HepG2 (cell line): ENCODE results near the gene CASKIN2. TPM values are rescaled to one million over a fixed set of nuclear protein-coding genes. Genes with fewer than 3 reads are reported as not detected.

Source experiments
- FUBP1 ChIP-seq: sonication (generic); formaldehyde crosslinking; IDR thresholded peaks from 2 replicates; pipeline ENCODE4 v1.5.1; 2020; ENCODE audit warnings: missing genetic modification reagents, mild to moderate bottlenecking, borderline replicate concordance
- GATAD1 ChIP-seq: IDR thresholded peaks from 2 replicates; pipeline ENCODE4 v1.6.1; 2016; ENCODE audit warnings: missing genetic modification reagents, missing compliant biosample characterization
- HMG20A ChIP-seq: IDR thresholded peaks from 2 replicates; pipeline ENCODE4 v1.6.1; 2016; ENCODE audit warnings: borderline replicate concordance
- HNRNPL ChIP-seq: fragments of 200-400 bp; formaldehyde crosslinking; IDR thresholded peaks from 2 replicates; pipeline ENCODE4 v1.6.1; 2017; ENCODE audit warnings: mild to moderate bottlenecking, low read depth, low read length
- HOXA7 ChIP-seq: sonication (generic); formaldehyde crosslinking; IDR thresholded peaks from 2 replicates; pipeline ENCODE4 v1.8.1; 2022; ENCODE audit warnings: mild to moderate bottlenecking, missing genetic modification reagents, moderate library complexity
- NFRKB ChIP-seq: fragments of 450-650 bp; IDR thresholded peaks from 2 replicates; pipeline ENCODE4 v1.6.1; 2017
- PAWR ChIP-seq: sonication (generic); formaldehyde crosslinking; IDR thresholded peaks from 2 replicates; pipeline ENCODE4 v1.4.0; 2020; ENCODE audit warnings: missing genetic modification reagents, mild to moderate bottlenecking, borderline replicate concordance
- SOX6 ChIP-seq, 2 experiments: fragments of 450-650 bp in 1 of 2; sonication (generic) in 1 of 2; formaldehyde crosslinking in 1 of 2; IDR thresholded peaks; 2 replicates each; pipeline versions ENCODE4 v1.4.0 to v1.6.1; 2017 to 2020; ENCODE audit warnings: antibody characterized with exemption in 1 of 2, mild to moderate bottlenecking in 1 of 2, missing genetic modification reagents in 1 of 2
- ZBTB4 ChIP-seq: sonication (generic); formaldehyde crosslinking; IDR thresholded peaks from 2 replicates; pipeline ENCODE4 v1.4.0; 2020; ENCODE audit warnings: missing genetic modification reagents, mild to moderate bottlenecking, borderline replicate concordance
- ZNF318 ChIP-seq: sonication (generic); formaldehyde crosslinking; IDR thresholded peaks from 2 replicates; pipeline ENCODE4 v1.4.0; 2020; ENCODE audit warnings: mild to moderate bottlenecking, missing genetic modification reagents
- ZNF547 ChIP-seq: sonication (generic); formaldehyde crosslinking; IDR thresholded peaks from 2 replicates; pipeline ENCODE4 v1.5.1; 2020; ENCODE audit warnings: mild to moderate bottlenecking, missing genetic modification reagents
- ZNF652 ChIP-seq: IDR thresholded peaks from 2 replicates; pipeline ENCODE4 v1.6.1; 2016; ENCODE audit warnings: low read depth, borderline replicate concordance
- polyA plus RNA-seq, 8 experiments: library from polyadenylated mRNA; depleted of rRNA in 3 of 8; stranded (reverse) in 7 of 8; unstranded in 1 of 8; fragments of >200 nt; fragmentation: Illumina TruSeq in 4 of 8; extraction: Trizol in 4 of 8; gene quantifications; 2 replicates each; pipeline versions ENCODE4 v1.2.1 to v1.2.3, GENCODE V29; 2011 to 2016; ENCODE audit warnings: low read depth in 4 of 8, missing spikeins in 1 of 8, mixed read lengths in 1 of 8; ENCODE audit not compliant: insufficient read depth in 1 of 8
- total RNA-seq, 5 experiments: library from RNA; depleted of rRNA; stranded (reverse); fragments of >200 nt; fragmentation: Illumina TruSeq; extraction: Trizol; gene quantifications; 2 replicates each; pipeline ENCODE4 v1.2.3, GENCODE V29; 2016; ENCODE audit warnings: low read depth in 1 of 5
- TF ChIP-seq, protein P1 (sequence below): sonication (generic); formaldehyde crosslinking; IDR thresholded peaks from 2 replicates; pipeline ENCODE4 v1.5.0; 2020; ENCODE audit warnings: mild to moderate bottlenecking, low read depth, missing genetic modification reagents, borderline replicate concordance
- TF ChIP-seq, protein P2 (sequence below): sonication (generic); formaldehyde crosslinking; IDR thresholded peaks from 2 replicates; pipeline ENCODE4 v1.4.0; 2020; ENCODE audit warnings: mild to moderate bottlenecking, missing genetic modification reagents

CASKIN2 gene
- total and polyA plus RNA-seq, 2 of the 13 experiments (the other 11 are each of a cell fraction or from before 2014, with no cell fraction given), result 5.2 to 7.8 TPM

GRCh38 chr17:75516619-75517296, 1.4 kb upstream of the CASKIN2 start (continued):
- TF ChIP-seq ZBTB4 (CRISPR knock-in tag) (no peak), ZNF318 (no peak), GATAD1 (0 out of 2 replicates have a peak, but pooled peaks have one; percentile 12), PAWR (CRISPR knock-in tag) (no peak), ZNF652 (CRISPR knock-in tag) (no peak), FUBP1 (no peak), HOXA7 (0 out of 2 replicates have a peak, but pooled peaks have one; percentile 10), HMG20A (no peak), SOX6 (IDR thresholded peaks at IDR 0.05) (no peak), SOX6 (CRISPR knock-in tag; IDR thresholded peaks at IDR 0.05) (no peak), NFRKB (no peak), ZNF547 (CRISPR knock-in tag) (peak; percentile 38), HNRNPL (0 out of 2 replicates have a peak, but pooled peaks have one; percentile 18)
- TF ChIP-seq, protein P1, sequence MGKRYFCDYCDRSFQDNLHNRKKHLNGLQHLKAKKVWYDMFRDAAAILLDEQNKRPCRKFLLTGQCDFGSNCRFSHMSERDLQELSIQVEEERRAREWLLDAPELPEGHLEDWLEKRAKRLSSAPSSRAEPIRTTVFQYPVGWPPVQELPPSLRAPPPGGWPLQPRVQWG (CRISPR knock-in tag), result no peak
- TF ChIP-seq, protein P2, sequence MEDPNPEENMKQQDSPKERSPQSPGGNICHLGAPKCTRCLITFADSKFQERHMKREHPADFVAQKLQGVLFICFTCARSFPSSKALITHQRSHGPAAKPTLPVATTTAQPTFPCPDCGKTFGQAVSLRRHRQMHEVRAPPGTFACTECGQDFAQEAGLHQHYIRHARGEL, result no peak
